Skeletal muscle tissue (tissue), 4 donors: ENCODE data around the gene VPS13A. TPM values are rescaled to one million over a fixed set of nuclear protein-coding genes. Genes with fewer than 3 reads are reported as not detected.

ENCODE experiments used
- H3K27ac ChIP-seq: one replicate; pipeline ENCODE4 v1.7.0; 2013; ENCODE audit warnings: mild to moderate bottlenecking, low read depth, low read length, inconsistent platforms
- H3K27me3 ChIP-seq, 3 donors: one replicate each; pipeline ENCODE4 v1.7.0; 2013; ENCODE audit warnings: low read length in 3 of 3; ENCODE audit not compliant: control insufficient read depth in 3 of 3, insufficient read depth in 3 of 3
- H3K36me3 ChIP-seq, 3 donors: one replicate each; pipeline ENCODE4 v1.7.0; 2013; ENCODE audit warnings: low read length in 3 of 3; ENCODE audit not compliant: control insufficient read depth in 3 of 3, insufficient read depth in 3 of 3
- H3K4me1 ChIP-seq, 3 donors: one replicate each; pipeline ENCODE4 v1.7.0; 2013; ENCODE audit warnings: low read length in 3 of 3, mild to moderate bottlenecking in 3 of 3; ENCODE audit not compliant: control insufficient read depth in 3 of 3, insufficient read depth in 3 of 3
- H3K4me3 ChIP-seq, 3 donors: one replicate each; pipeline ENCODE4 v1.7.0; 2013; ENCODE audit warnings: low read length in 3 of 3
- H3K9ac ChIP-seq, 3 donors: one replicate each; pipeline ENCODE4 v1.7.0; 2013; ENCODE audit warnings: low read length in 3 of 3, mild to moderate bottlenecking in 3 of 3, moderate library complexity in 2 of 3, low read depth in 1 of 3
- H3K9me3 ChIP-seq, 3 donors: one replicate each; pipeline ENCODE4 v1.7.0; 2013; ENCODE audit warnings: low read length in 3 of 3; ENCODE audit not compliant: control insufficient read depth in 3 of 3
- total RNA-seq: library from RNA; depleted of rRNA; stranded (reverse); fragments of >200 nt; gene quantifications from one replicate; pipeline ENCODE4 v1.2.3, GENCODE V29; 2014
- donor health status: Osteomylitis.

The VPS13A gene
- total RNA-seq, 1 donor from 2014 or later = 36.0 TPM

DNA sequence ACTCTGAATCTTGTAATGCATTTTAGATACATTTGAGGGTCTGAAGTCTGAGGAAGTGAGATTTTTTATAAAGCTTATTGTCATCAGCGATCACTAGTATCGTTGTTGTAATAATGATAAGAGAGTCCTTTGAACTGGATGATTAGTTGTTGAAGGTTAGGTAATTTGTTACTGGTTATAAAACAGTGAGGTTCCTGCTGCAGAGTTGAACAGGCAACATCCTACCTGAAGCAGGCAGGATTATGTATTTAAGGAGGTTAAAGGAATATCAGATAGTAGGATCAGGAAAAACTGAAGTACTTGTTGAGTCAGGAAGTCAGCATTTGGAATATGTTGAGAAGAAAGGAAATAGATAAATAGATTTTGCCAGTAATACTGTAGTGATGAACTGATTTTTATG is 106.7 kb downstream of the VPS13A start:
- no peaks in the 10 kb centered on the region for H3K27me3 ChIP-seq
- no peaks in the 10 kb centered on the region for H3K9me3 ChIP-seq
- H3K36me3 ChIP-seq = peaks cover 3 to 11% (median 5%) of the 10 kb centered on the region in 3 donors
- no peak overlapping the region for H3K4me3 ChIP-seq
- no peak overlapping the region for H3K27ac ChIP-seq
- no peak overlapping the region for H3K9ac ChIP-seq
- H3K4me1 ChIP-seq = no peaks in the 10 kb centered on the region

DNA sequence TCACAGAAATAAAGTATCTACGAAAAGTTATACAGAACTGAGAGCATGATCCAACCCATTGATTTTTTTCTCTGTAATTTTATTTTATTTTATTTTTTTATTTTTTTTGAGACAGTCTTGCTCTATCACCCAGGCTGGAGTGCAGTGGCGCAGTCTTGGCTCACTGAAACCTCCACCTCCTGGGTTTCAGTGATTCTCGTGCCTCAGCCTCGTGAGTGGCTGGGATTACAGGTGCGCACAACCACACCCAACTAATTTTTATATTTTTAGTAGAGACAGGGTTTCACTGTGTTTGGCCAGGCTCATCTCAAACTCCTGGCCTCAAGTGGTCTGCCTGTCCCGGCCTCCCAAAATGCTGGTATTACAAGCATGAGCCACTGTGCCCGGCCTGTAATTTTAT is 107.3 kb downstream of the VPS13A start:
- Histone ChIP-seq H3K4me1 (no peaks in the 10 kb centered on the region), H3K9me3 (no peaks in the 10 kb centered on the region), H3K27me3 (no peaks in the 10 kb centered on the region), H3K27ac (no peak overlapping the region), H3K9ac (no peak overlapping the region), H3K36me3 (peaks cover 2 to 11% (median 5%) of the 10 kb centered on the region in 3 donors), H3K4me3 (no peak overlapping the region)

DNA sequence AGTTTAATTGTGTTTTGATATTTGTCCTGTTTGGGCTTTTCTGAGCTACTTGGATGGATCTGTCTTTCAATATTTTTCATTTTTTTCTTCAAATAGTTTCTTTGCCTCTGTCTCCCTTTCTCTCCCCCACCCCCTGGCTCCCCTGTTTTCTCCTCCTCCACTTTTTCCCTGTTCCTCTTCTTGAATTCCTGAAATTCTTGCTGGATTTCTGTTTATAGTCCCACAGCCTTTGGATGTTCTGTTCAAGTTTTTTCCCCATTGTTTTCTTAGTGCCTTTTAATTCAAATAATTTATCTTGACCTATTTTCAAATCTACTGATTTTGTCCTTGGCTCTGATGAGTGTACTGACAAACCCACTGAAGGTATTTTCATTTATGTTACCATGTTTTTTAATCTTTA is 113.0 kb downstream of the VPS13A start:
- H3K4me3 ChIP-seq = no peak overlapping the region
- H3K9me3 ChIP-seq = no peaks in the 10 kb centered on the region
- H3K9ac ChIP-seq = no peak overlapping the region
- H3K27ac ChIP-seq = no peak overlapping the region
- no peaks in the 10 kb centered on the region for H3K4me1 ChIP-seq
- H3K27me3 ChIP-seq = no peaks in the 10 kb centered on the region
- H3K36me3 ChIP-seq = peaks cover 2 to 5% (median 5%) of the 10 kb centered on the region in 3 donors

DNA sequence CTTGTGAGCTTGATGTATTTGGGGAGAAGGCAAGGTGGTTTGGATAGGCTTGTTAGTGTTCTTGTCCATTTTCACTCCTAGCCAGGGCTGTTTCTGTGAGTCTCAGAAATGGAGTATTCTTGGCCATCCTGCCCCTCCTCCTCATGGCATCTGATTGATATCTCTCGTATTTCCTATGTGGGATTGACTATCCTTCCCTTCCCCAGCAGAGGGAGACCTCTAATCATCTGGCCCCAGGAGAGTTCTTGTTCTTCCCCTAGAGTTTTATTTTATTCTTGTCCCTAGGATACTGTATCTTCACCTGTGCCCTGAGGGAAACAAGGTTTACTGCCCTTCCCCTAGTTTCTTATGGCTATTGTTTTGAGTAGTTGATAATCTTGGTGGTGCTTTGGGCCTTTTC is 114.4 kb downstream of the VPS13A start:
- Histone ChIP-seq H3K4me1 (no peaks in the 10 kb centered on the region), H3K36me3 (peaks cover 2 to 7% (median 5%) of the 10 kb centered on the region in 3 donors), H3K27me3 (no peaks in the 10 kb centered on the region), H3K9me3 (no peaks in the 10 kb centered on the region), H3K27ac (no peak overlapping the region), H3K4me3 (no peak overlapping the region), H3K9ac (no peak overlapping the region)

DNA sequence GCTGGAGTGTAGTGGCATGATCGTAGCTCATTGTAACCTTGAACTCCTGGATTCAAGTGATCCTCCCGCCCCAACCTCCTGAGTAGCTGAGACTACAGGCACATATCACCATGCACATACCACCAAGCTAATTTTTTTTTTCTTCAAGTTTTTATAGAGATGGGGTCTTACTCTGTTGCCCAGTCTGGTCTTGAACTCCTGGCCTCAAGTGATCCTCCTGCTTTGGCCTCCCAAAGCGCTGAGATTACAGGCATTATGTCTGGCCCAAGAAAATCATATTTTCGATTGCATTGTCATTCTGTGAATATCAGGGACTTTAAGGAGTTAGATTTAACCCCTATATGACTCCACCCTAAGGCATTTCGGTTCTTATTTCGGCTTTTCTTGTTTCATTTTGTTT is 116.6 kb downstream of the VPS13A start:
- Histone ChIP-seq H3K27me3 (no peaks in the 10 kb centered on the region), H3K27ac (no peak overlapping the region), H3K9me3 (no peaks in the 10 kb centered on the region), H3K9ac (no peak overlapping the region), H3K4me1 (no peaks in the 10 kb centered on the region), H3K36me3 (peaks cover 0 to 2% (median 0%) of the 10 kb centered on the region in 3 donors), H3K4me3 (no peak overlapping the region)

DNA sequence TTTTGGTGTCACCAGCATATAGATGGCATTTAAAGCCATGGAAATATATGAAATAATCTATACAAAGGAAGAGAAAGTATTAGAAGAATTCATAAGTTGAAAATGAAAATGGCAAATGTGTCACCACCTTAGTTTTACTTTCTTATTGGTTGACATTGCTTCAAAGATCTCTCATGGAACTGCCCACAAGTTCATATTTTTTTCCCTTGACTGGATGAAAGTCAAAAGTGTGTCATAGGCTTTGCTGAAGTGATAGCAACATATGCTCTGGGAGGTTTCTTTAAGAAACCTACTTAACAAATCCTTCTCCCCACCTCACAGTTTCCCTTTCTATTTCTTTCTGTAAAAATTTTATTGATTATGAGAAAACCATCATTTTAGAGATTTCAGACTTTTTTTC is 127.2 kb downstream of the VPS13A start:
- peaks cover 0 to 2% (median 2%) of the 10 kb centered on the region in 3 donors for H3K36me3 ChIP-seq
- no peak overlapping the region for H3K27ac ChIP-seq
- H3K9ac ChIP-seq = no peak overlapping the region
- no peaks in the 10 kb centered on the region for H3K9me3 ChIP-seq
- no peaks in the 10 kb centered on the region for H3K27me3 ChIP-seq
- no peak overlapping the region for H3K4me3 ChIP-seq
- no peaks in the 10 kb centered on the region for H3K4me1 ChIP-seq

DNA sequence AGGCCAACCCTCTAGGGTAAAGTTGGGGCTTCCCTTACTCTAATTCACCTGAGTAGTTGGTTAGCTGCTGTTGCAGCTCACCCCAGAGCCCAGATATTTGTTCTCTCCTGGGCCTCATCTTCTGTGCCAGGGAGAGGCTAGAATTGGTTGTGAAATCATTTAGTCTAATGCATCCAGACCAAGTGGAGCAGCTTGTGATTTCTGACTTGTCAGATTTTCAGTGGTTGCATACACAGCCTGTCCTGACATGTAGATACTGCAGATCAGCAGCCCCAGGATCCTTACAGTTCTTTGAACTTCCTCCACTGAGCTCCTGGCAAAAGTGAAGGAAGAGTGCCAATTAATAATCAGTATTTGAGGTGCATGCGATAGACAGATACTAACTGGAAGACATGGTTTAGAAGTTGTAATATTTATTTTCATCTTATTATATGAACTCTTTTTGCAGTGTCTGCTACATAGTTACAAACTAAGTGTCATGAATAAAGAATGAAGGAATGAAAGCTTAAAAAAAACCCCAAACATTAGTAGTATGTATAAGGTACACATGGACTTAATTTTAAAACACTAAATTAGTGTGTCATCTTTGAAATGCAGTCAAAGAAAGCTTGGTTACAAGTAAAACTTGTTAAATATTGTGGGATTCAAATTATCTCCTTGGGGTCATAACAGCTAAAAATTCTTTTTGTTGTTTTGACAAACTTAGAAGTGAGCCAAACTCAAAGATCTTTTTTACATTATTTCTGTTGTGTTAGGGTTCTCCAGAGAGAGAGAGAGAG is 128.5 kb downstream of the VPS13A start:
- Histone ChIP-seq H3K4me1 (no peaks in the 10 kb centered on the region), H3K27me3 (no peaks in the 10 kb centered on the region), H3K4me3 (no peak overlapping the region), H3K27ac (no peak overlapping the region), H3K9me3 (no peaks in the 10 kb centered on the region), H3K36me3 (peaks cover 0 to 2% (median 2%) of the 10 kb centered on the region in 3 donors), H3K9ac (no peak overlapping the region)

DNA sequence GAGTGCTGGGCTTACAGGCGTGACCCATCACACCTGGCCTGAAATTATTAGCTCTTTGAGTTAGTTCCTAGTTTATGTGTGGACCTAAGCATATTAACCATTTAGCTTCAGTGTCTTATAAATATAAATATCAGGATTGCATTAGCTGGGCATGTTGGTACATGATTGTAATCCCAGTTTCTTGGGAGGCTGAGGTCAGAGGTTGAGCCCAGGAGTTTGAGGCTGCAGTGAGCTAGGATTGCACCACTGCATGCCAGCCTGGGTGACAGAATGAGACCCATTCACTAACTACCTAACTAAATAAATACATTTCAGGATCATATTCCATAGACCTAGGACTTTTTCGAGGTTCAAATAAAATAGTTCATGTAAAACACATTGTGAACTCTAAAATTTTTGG is 129.8 kb downstream of the VPS13A start:
- H3K27ac ChIP-seq = no peak overlapping the region
- no peaks in the 10 kb centered on the region for H3K27me3 ChIP-seq
- no peak overlapping the region for H3K9ac ChIP-seq
- no peaks in the 10 kb centered on the region for H3K4me1 ChIP-seq
- no peaks in the 10 kb centered on the region for H3K9me3 ChIP-seq
- H3K36me3 ChIP-seq = peaks cover 0 to 2% (median 2%) of the 10 kb centered on the region in 3 donors
- H3K4me3 ChIP-seq = no peak overlapping the region

DNA sequence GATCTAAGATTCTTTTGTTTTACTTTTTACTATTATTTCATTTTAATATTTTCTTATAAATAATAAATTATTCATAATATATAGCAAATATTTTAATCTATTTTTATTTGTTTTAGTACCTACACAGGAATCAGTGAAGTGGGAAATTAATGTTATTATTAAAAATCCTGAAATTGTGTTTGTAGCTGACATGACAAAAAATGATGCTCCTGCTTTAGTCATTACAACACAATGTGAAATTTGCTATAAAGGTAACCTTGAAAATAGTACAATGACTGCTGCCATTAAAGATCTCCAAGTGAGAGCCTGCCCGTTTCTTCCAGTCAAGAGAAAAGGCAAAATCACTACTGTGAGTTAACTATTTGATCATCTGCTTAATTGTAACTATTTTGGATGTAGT is 138.7 kb downstream of the VPS13A start:
- Histone ChIP-seq H3K4me3 (no peak overlapping the region), H3K27ac (no peak overlapping the region), H3K4me1 (no peaks in the 10 kb centered on the region), H3K27me3 (no peaks in the 10 kb centered on the region), H3K9me3 (no peaks in the 10 kb centered on the region), H3K36me3 (peaks cover 0 to 11% (median 9%) of the 10 kb centered on the region in 3 donors), H3K9ac (no peak overlapping the region)

DNA sequence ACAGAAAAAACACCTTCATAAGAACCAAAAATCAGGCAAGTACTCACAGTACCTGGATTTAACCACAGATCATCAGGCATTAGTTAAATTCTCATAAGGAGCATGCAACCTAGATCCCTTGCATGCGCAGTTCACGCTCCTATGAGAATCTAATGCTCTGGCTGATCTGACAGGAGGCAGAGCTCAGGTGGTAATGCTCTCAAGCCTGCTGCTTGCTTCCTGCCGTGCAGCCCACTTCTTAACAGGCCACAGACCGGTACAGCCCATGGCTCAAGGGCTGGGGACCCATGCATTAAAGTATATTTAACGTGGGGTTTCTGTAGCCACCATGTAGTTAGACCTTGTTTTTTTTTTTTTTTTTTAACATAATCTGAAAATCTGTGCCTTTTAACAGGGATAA is 147.7 kb downstream of the VPS13A start:
- H3K27me3 ChIP-seq = no peaks in the 10 kb centered on the region
- H3K9ac ChIP-seq = no peak overlapping the region
- H3K27ac ChIP-seq = no peak overlapping the region
- no peaks in the 10 kb centered on the region for H3K4me1 ChIP-seq
- H3K9me3 ChIP-seq = no peaks in the 10 kb centered on the region
- H3K4me3 ChIP-seq = no peak overlapping the region
- H3K36me3 ChIP-seq = peaks cover 7 to 19% (median 13%) of the 10 kb centered on the region in 3 donors
